Mucosa of descending colon (tissue), 3 donors: ENCODE results near the gene KLHL2. TPM values are rescaled to one million over a fixed set of nuclear protein-coding genes. Genes with fewer than 3 reads are reported as not detected.
"Not testable (repeated sequence)": the region's sequence is repeated elsewhere in the genome, so short reads cannot be mapped to it uniquely, and the experiment has no call there.

Source experiments
- ATAC-seq: fragments of 200-7000 bp; cut with Tn5 transposase; one replicate; pipeline ENCODE4 v1.9.1; 2020; ENCODE audit warnings: mild to moderate bottlenecking, moderate library complexity
- DNase-seq, 3 donors: peaks; one replicate each; pipeline ENCODE4 v3.0.0-alpha.2; 2020
- H3K36me3 ChIP-seq: fragments of 200-600 bp; one replicate; pipeline ENCODE4 v1.8.0; 2021; ENCODE audit warnings: low read depth, mild to moderate bottlenecking
- H3K4me1 ChIP-seq: fragments of 200-600 bp; one replicate; pipeline ENCODE4 v1.8.0; 2021; ENCODE audit warnings: low read depth, mild to moderate bottlenecking
- H3K4me3 ChIP-seq: fragments of 200-600 bp; one replicate; pipeline ENCODE4 v1.8.0; 2021; ENCODE audit warnings: mild to moderate bottlenecking
- H3K9me3 ChIP-seq: fragments of 200-600 bp; one replicate; pipeline ENCODE4 v1.8.0; 2021; ENCODE audit warnings: mild to moderate bottlenecking
- intact Hi-C, 2 donors: fragments of 100-400 bp; cut with DNase I in 1 of 2; cut with micrococcal nuclease in 1 of 2; formaldehyde crosslinking; loops; one replicate each; pipeline versions ENCODE4 v1.11.0 to v1.11.1; 2022; cut with DNase I, micrococcal nuclease
- long read RNA-seq, 2 donors: library from polyadenylated mRNA; unstranded; transcript quantifications; one replicate each; pipeline ENCODE4 v2.0.0, GENCODE V29; 2019 to 2021
- total RNA-seq, 3 donors: library from RNA; stranded (reverse); fragmentation: NEBNext Ultra II Directional in 2 of 3; extraction: Animal tissue kit (Norgen Biotek cat#: 25700) in 2 of 3; gene quantifications; one replicate each; pipeline versions ENCODE4 v1.2.1 to v1.2.4, GENCODE V29; 2021 to 2023
- TF ChIP-seq, protein P1 (sequence below): fragments of 200-600 bp; IDR thresholded peaks from one replicate; pipeline ENCODE4 v1.8.0; 2022; ENCODE audit warnings: antibody characterized with exemption, mild to moderate bottlenecking
- donor health status: DM: no; HTN: no; CAD: no; lungs with moderate emphysema.
- donor health status: DM: no; HTN: no; CAD: no.
- donor health status: DM: no; HTN: yes; CAD: no.

The KLHL2 gene, protein sequence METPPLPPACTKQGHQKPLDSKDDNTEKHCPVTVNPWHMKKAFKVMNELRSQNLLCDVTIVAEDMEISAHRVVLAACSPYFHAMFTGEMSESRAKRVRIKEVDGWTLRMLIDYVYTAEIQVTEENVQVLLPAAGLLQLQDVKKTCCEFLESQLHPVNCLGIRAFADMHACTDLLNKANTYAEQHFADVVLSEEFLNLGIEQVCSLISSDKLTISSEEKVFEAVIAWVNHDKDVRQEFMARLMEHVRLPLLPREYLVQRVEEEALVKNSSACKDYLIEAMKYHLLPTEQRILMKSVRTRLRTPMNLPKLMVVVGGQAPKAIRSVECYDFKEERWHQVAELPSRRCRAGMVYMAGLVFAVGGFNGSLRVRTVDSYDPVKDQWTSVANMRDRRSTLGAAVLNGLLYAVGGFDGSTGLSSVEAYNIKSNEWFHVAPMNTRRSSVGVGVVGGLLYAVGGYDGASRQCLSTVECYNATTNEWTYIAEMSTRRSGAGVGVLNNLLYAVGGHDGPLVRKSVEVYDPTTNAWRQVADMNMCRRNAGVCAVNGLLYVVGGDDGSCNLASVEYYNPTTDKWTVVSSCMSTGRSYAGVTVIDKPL
- total RNA-seq = 10 to 100 TPM; 12.9 to 19.1 (median 16.4) TPM
- long read RNA-seq, donor 1, transcript KLHL2-201 (15 exons, 3,134 nt) = major isoform, 18 of 25 reads
- long read RNA-seq, donor 1, partial matches to known transcripts = 2 of 25 reads
- long read RNA-seq, donor 1, other reads (novel, unspliced or antisense) = 5 of 25 reads
- long read RNA-seq, donor 2 = 0 reads

DNA sequence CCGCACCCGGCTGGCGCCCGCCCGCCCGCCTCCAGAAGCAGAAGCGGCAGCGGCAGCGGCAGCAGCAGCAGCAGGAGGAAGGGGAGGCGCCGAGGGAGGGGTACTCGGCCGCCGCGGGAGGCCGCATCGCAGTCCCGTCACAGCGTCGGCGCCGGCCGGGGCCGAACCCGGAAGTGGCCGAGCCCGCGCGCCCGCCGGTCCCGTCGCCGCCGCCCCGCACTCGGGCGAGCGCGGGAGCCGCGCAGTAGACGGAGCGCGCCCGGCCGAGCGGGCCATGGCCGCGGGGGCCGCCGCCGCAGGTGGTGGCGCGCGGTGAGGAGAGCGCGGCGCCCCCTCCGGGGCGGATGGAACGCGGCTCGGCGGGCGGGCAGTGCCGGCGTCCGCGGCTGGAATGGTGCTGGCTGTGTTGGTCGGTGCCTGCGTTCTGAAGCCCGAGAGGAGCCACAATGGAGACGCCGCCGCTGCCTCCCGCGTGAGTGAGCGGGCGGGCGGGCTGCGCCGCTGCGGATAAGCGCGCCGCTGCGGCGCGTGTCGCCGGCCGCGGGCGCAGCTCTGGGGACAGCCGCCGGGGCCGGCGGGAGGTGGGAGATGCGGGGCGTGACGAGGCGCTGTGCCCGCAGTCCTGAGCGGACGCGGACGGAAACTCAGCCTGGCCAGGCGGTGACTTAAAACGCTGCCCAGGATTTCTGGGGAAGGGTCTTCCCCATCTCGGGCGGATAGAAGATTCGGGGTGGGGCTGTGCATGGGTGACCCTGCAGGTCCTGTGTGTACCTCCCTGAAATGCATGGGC lies at the start of gene KLHL2:
TSS of gene KLHL2 (plus strand) at position 131 of the 790 bp plus-strand sequence. CDS start at position 447, 316 bp downstream.
- Histone ChIP-seq H3K4me1 (peaks cover 14% of the 10 kb centered on the region), H3K9me3 (no peaks in the 10 kb centered on the region), H3K4me3 (peak within 1 kb of the TSS; percentile 95), H3K36me3 (no peaks in the 10 kb centered on the region)
- ATAC-seq (peak; percentile 95), DNase-seq (peak; percentile 78 to 89 (median 88))
- intact Hi-C loops = no loop called here
- TF ChIP-seq, protein P1, sequence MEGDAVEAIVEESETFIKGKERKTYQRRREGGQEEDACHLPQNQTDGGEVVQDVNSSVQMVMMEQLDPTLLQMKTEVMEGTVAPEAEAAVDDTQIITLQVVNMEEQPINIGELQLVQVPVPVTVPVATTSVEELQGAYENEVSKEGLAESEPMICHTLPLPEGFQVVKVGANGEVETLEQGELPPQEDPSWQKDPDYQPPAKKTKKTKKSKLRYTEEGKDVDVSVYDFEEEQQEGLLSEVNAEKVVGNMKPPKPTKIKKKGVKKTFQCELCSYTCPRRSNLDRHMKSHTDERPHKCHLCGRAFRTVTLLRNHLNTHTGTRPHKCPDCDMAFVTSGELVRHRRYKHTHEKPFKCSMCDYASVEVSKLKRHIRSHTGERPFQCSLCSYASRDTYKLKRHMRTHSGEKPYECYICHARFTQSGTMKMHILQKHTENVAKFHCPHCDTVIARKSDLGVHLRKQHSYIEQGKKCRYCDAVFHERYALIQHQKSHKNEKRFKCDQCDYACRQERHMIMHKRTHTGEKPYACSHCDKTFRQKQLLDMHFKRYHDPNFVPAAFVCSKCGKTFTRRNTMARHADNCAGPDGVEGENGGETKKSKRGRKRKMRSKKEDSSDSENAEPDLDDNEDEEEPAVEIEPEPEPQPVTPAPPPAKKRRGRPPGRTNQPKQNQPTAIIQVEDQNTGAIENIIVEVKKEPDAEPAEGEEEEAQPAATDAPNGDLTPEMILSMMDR = no peak

DNA sequence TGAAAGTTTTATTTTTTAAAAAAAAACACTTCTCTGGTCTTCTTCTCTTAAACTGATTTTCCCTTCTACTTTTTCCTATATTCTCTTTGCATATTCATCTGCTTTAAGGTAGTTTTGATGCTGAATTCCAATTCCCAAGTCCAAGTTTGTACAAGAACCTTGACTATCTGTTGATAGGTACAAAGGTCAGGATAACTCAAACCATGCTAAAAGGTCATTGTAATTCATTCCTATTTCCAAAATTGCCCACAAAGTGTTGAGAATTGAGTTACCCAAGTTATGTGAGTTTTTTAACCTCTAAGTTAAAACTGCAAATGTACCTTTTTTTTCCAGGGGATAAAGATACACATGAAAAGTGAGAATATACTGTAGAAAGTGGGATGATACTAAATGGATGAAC lies 48.6 kb upstream of the KLHL2 start:
- TF ChIP-seq, protein P1 = no peak
- no peak for DNase-seq
- intact Hi-C loops = no loop called here
- H3K4me3 ChIP-seq = no peak overlapping the region
- H3K9me3 ChIP-seq = no peaks in the 10 kb centered on the region
- no peaks in the 10 kb centered on the region for H3K36me3 ChIP-seq
- ATAC-seq = no peak
- H3K4me1 ChIP-seq = no peaks in the 10 kb centered on the region

DNA sequence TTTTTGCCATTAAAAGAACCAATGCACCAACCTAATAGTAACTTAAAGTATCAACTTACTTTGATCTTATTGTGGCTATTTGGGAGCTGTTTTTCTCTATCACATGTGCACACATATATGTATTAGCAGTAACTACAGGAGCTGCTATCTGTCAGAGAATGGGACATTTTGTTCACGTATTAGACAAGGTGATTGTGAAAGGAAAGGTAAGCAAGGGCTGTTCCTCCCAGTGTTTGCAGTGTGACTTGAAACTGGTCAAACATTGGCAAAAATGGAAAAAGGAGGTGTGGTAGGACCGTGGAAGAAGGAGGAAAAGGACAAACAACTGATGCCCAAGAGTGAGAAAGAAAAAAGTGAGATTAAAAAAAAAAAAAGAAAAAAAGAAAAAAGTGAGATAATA lies 43.1 kb upstream of the KLHL2 start:
- H3K4me3 ChIP-seq = no peak overlapping the region
- H3K4me1 ChIP-seq = no peaks in the 10 kb centered on the region
- ATAC-seq (no peak), DNase-seq (no peak)
- no peaks in the 10 kb centered on the region for H3K9me3 ChIP-seq
- TF ChIP-seq, protein P1 = no peak
- intact Hi-C loops = no loop called here
- no peaks in the 10 kb centered on the region for H3K36me3 ChIP-seq

DNA sequence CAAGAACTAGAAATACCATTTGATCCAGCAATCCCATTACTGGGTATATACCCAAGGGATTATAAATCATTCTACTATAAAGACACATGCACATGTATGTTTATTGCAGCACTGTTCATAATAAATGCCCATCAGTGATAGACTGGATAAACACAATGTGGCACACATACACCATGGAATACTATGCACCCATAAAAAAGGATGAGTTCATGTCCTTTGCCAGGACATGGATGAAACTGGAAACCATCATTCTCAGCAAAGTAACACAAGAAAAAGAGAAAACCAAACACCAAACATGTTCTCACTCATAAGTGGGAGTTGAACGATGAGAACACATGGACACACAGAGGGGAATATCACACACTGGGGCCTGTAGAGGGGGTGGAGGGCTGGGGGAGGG lies 40.5 kb upstream of the KLHL2 start:
- H3K4me3 ChIP-seq, H3K4me1 ChIP-seq, DNase-seq, ATAC-seq, H3K36me3 ChIP-seq, intact Hi-C loops, H3K9me3 ChIP-seq: not testable (repeated sequence)

DNA sequence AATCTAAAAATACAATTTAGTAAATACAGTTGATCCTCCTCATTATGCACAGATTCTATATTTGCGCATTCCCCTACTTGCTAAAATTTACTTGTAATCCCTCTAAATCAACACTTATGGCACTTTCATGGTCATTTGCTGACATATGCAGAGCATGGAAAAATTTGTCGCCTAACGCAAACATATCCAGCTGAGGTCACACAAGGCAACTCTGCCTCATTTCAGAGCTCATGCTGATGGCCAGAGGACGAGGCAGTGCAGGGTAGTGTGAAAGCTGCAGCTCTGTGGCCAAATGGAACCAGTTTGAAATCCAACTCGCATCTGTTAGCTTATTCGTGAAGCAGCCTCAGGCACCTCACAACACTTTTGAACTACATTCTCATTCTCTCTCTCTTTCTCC lies 39.7 kb upstream of the KLHL2 start:
- ATAC-seq = no peak
- H3K36me3 ChIP-seq = no peaks in the 10 kb centered on the region
- H3K4me1 ChIP-seq = no peaks in the 10 kb centered on the region
- no peak for DNase-seq
- no peaks in the 10 kb centered on the region for H3K9me3 ChIP-seq
- H3K4me3 ChIP-seq = no peak overlapping the region
- TF ChIP-seq, protein P1 = no peak
- intact Hi-C loops = no loop called here
